WTC11 (cell line): ENCODE measurements around the gene RBFOX2. TPM values are rescaled to one million over a fixed set of nuclear protein-coding genes. Genes with fewer than 3 reads are reported as not detected.

Source experiments
- ATAC-seq: fragments of 200-7000 bp; cut with Tn5 transposase; 2 replicates; pipeline ENCODE4 v1.10.0; 2021; ENCODE audit warnings: mild to moderate bottlenecking, moderate library complexity
- CTCF ChIA-PET: fragments of 300-600 bp; sonication (Branson Sonifier 250); formaldehyde crosslinking; loops from one replicate; lab custom pipeline; 2021; ENCODE audit warnings: antibody characterized with exemption; lab: Charles Lee
- POLR2A ChIA-PET: fragments of 350-600 bp; sonication (Branson Sonifier 250); formaldehyde crosslinking; loops from one replicate; lab custom pipeline; 2021; ENCODE audit warnings: antibody characterized with exemption; lab: Charles Lee
- DNase-seq: peaks from one replicate; pipeline ENCODE4 v3.0.0; 2021; ENCODE audit warnings: low spot score
- H3K27ac Mint-ChIP-seq: 2 replicates; pipeline ENCODE4 v1.8.0; 2021; ENCODE audit warnings: mixed read lengths
- H3K27me3 Mint-ChIP-seq: 2 replicates; pipeline ENCODE4 v1.8.0; 2021; ENCODE audit warnings: low read depth, mild to moderate bottlenecking, moderate library complexity, mixed read lengths
- H3K36me3 Mint-ChIP-seq: 2 replicates; pipeline ENCODE4 v1.8.0; 2021; ENCODE audit warnings: mixed read lengths
- H3K4me1 Mint-ChIP-seq: 2 replicates; pipeline ENCODE4 v1.8.0; 2022; ENCODE audit warnings: mixed read lengths
- H3K4me3 Mint-ChIP-seq: 2 replicates; pipeline ENCODE4 v1.8.0; 2021; ENCODE audit warnings: mild to moderate bottlenecking, moderate library complexity, mixed read lengths
- H3K9me3 Mint-ChIP-seq: 2 replicates; pipeline ENCODE4 v1.8.0; 2021; ENCODE audit warnings: mixed read lengths
- CREB1 ChIP-seq: sonication (generic); formaldehyde crosslinking; IDR thresholded peaks from 2 replicates; pipeline ENCODE4 v1.8.0; 2023; ENCODE audit warnings: mild to moderate bottlenecking, missing genetic modification reagents
- NFATC4 ChIP-seq: fragments of 250-450 bp; sonication (Bioruptor Pico); IDR thresholded peaks from 2 replicates; pipeline ENCODE4 v1.9.0; 2021; ENCODE audit warnings: mild to moderate bottlenecking
- NFYB ChIP-seq: sonication (generic); formaldehyde crosslinking; conservative IDR thresholded peaks from 2 replicates; pipeline ENCODE4 v1.8.0; 2022; ENCODE audit warnings: low read depth, missing genetic modification reagents
- NR2C2 ChIP-seq: sonication (generic); formaldehyde crosslinking; IDR thresholded peaks from 2 replicates; pipeline ENCODE4 v1.8.0; 2022; ENCODE audit warnings: mild to moderate bottlenecking, missing genetic modification reagents
- RELA ChIP-seq: sonication (generic); formaldehyde crosslinking; IDR thresholded peaks from 2 replicates; pipeline ENCODE4 v1.8.1; 2022; ENCODE audit warnings: missing genetic modification reagents, mild to moderate bottlenecking, borderline replicate concordance
- TEAD1 ChIP-seq: sonication (generic); formaldehyde crosslinking; IDR thresholded peaks from 2 replicates; pipeline ENCODE4 v1.8.0; 2022; ENCODE audit warnings: mild to moderate bottlenecking, missing genetic modification reagents
- ZBTB21 ChIP-seq: sonication (generic); formaldehyde crosslinking; IDR thresholded peaks from 2 replicates; pipeline ENCODE4 v1.8.1; 2023; ENCODE audit warnings: mild to moderate bottlenecking, missing genetic modification reagents, borderline replicate concordance
- total RNA-seq: library from RNA; stranded (reverse); gene quantifications from 3 replicates; pipeline ENCODE4 v1.2.3, GENCODE V29; 2021
- TF ChIP-seq, protein P1 (sequence below): sonication (generic); formaldehyde crosslinking; IDR thresholded peaks from 2 replicates; pipeline ENCODE4 v1.8.1; 2023; ENCODE audit warnings: mild to moderate bottlenecking, missing genetic modification reagents, moderate library complexity
- TF ChIP-seq, protein P2 (sequence below): sonication (generic); formaldehyde crosslinking; IDR thresholded peaks from 2 replicates; pipeline ENCODE4 v1.8.0; 2022; ENCODE audit warnings: mild to moderate bottlenecking, missing genetic modification reagents
- TF ChIP-seq, protein P3 (sequence below): sonication (generic); formaldehyde crosslinking; IDR thresholded peaks from 2 replicates; pipeline ENCODE4 v1.8.1; 2022; ENCODE audit warnings: mild to moderate bottlenecking, missing genetic modification reagents, moderate library complexity, borderline replicate concordance
- TF ChIP-seq, protein P4 (sequence below): sonication (generic); formaldehyde crosslinking; IDR thresholded peaks from 2 replicates; pipeline ENCODE4 v1.8.0; 2022; ENCODE audit warnings: mild to moderate bottlenecking, missing genetic modification reagents
- TF ChIP-seq, protein P5 (sequence below): fragments of 250-450 bp; sonication (Bioruptor Pico); IDR thresholded peaks from 2 replicates; pipeline ENCODE4 v1.9.0; 2021; ENCODE audit warnings: mild to moderate bottlenecking
- TF ChIP-seq, protein P6 (sequence below): sonication (generic); formaldehyde crosslinking; IDR thresholded peaks from 2 replicates; pipeline ENCODE4 v1.8.1; 2022; ENCODE audit warnings: low read depth, mild to moderate bottlenecking, moderate library complexity, missing genetic modification reagents, borderline replicate concordance
- TF ChIP-seq, protein P7 (sequence below): sonication (generic); formaldehyde crosslinking; IDR thresholded peaks from 2 replicates; pipeline ENCODE4 v1.8.0; 2022; ENCODE audit warnings: missing genetic modification reagents
- TF ChIP-seq, protein P8 (sequence below): sonication (generic); formaldehyde crosslinking; IDR thresholded peaks from 2 replicates; pipeline ENCODE4 v1.8.0; 2023; ENCODE audit warnings: missing genetic modification reagents
- TF ChIP-seq, protein P9 (sequence below): fragments of 250-450 bp; sonication (Bioruptor Pico); IDR thresholded peaks from 2 replicates; pipeline ENCODE4 v1.9.0; 2021; ENCODE audit warnings: mild to moderate bottlenecking, borderline replicate concordance

Gene RBFOX2
- total RNA-seq, 1 experiment from 2014 or later: 107 TPM

DNA sequence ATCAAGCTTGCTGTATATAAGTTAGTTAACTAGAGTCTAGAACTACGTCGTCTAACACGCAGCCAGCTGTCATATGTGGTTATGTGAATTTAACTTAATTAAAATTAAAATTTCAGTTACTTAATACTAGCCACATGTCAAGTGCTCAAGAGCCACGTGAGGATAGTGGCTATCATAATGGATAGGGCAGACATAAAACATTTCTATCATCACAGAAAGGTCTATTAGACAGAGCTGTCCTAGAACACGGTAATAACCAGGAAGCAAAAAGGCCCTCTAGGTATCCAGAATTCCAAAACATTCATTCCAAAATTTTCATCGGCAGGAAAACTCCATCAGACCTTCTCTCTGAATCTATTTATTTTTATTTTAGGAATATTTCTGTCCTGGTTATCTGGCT is 123.9 kb downstream of the RBFOX2 start:
- Mint-ChIP-seq H3K27ac (no peak overlapping the region), H3K4me1 (peaks cover 27% of the 10 kb centered on the region), H3K4me3 (no peak overlapping the region), H3K9me3 (no peaks in the 10 kb centered on the region), H3K36me3 (no peaks in the 10 kb centered on the region), H3K27me3 (no peaks in the 10 kb centered on the region)
- ChIA-PET CTCF (interaction anchor here (1.1 kb wide), 1 partner anchor 161 kb away, joined by 5 read pairs; no protein-coding TSS in a partner anchor), POLR2A (no interaction called here)
- TF ChIP-seq, protein P1, sequence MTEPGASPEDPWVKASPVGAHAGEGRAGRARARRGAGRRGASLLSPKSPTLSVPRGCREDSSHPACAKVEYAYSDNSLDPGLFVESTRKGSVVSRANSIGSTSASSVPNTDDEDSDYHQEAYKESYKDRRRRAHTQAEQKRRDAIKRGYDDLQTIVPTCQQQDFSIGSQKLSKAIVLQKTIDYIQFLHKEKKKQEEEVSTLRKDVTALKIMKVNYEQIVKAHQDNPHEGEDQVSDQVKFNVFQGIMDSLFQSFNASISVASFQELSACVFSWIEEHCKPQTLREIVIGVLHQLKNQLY: no peak
- TF ChIP-seq NR2C2 (CRISPR knock-in tag) (no peak), NFYB (CRISPR knock-in tag) (no peak), ZBTB21 (CRISPR knock-in tag) (no peak), NFATC4 (CRISPR knock-in tag) (no peak), RELA (CRISPR knock-in tag) (no peak), TEAD1 (CRISPR knock-in tag) (no peak), CREB1 (CRISPR knock-in tag) (no peak)
- TF ChIP-seq, protein P2, sequence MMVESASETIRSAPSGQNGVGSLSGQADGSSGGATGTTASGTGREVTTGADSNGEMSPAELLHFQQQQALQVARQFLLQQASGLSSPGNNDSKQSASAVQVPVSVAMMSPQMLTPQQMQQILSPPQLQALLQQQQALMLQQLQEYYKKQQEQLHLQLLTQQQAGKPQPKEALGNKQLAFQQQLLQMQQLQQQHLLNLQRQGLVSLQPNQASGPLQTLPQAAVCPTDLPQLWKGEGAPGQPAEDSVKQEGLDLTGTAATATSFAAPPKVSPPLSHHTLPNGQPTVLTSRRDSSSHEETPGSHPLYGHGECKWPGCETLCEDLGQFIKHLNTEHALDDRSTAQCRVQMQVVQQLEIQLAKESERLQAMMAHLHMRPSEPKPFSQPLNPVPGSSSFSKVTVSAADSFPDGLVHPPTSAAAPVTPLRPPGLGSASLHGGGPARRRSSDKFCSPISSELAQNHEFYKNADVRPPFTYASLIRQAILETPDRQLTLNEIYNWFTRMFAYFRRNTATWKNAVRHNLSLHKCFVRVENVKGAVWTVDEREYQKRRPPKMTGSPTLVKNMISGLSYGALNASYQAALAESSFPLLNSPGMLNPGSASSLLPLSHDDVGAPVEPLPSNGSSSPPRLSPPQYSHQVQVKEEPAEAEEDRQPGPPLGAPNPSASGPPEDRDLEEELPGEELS (CRISPR knock-in tag): no peak
- TF ChIP-seq, protein P3, sequence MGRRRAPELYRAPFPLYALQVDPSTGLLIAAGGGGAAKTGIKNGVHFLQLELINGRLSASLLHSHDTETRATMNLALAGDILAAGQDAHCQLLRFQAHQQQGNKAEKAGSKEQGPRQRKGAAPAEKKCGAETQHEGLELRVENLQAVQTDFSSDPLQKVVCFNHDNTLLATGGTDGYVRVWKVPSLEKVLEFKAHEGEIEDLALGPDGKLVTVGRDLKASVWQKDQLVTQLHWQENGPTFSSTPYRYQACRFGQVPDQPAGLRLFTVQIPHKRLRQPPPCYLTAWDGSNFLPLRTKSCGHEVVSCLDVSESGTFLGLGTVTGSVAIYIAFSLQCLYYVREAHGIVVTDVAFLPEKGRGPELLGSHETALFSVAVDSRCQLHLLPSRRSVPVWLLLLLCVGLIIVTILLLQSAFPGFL (CRISPR knock-in tag): no peak
- TF ChIP-seq, protein P4, sequence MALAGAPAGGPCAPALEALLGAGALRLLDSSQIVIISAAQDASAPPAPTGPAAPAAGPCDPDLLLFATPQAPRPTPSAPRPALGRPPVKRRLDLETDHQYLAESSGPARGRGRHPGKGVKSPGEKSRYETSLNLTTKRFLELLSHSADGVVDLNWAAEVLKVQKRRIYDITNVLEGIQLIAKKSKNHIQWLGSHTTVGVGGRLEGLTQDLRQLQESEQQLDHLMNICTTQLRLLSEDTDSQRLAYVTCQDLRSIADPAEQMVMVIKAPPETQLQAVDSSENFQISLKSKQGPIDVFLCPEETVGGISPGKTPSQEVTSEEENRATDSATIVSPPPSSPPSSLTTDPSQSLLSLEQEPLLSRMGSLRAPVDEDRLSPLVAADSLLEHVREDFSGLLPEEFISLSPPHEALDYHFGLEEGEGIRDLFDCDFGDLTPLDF (CRISPR knock-in tag): no peak
- TF ChIP-seq, protein P5, sequence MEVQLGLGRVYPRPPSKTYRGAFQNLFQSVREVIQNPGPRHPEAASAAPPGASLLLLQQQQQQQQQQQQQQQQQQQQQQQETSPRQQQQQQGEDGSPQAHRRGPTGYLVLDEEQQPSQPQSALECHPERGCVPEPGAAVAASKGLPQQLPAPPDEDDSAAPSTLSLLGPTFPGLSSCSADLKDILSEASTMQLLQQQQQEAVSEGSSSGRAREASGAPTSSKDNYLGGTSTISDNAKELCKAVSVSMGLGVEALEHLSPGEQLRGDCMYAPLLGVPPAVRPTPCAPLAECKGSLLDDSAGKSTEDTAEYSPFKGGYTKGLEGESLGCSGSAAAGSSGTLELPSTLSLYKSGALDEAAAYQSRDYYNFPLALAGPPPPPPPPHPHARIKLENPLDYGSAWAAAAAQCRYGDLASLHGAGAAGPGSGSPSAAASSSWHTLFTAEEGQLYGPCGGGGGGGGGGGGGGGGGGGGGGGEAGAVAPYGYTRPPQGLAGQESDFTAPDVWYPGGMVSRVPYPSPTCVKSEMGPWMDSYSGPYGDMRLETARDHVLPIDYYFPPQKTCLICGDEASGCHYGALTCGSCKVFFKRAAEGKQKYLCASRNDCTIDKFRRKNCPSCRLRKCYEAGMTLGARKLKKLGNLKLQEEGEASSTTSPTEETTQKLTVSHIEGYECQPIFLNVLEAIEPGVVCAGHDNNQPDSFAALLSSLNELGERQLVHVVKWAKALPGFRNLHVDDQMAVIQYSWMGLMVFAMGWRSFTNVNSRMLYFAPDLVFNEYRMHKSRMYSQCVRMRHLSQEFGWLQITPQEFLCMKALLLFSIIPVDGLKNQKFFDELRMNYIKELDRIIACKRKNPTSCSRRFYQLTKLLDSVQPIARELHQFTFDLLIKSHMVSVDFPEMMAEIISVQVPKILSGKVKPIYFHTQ (CRISPR knock-in tag): no peak
- TF ChIP-seq, protein P6, sequence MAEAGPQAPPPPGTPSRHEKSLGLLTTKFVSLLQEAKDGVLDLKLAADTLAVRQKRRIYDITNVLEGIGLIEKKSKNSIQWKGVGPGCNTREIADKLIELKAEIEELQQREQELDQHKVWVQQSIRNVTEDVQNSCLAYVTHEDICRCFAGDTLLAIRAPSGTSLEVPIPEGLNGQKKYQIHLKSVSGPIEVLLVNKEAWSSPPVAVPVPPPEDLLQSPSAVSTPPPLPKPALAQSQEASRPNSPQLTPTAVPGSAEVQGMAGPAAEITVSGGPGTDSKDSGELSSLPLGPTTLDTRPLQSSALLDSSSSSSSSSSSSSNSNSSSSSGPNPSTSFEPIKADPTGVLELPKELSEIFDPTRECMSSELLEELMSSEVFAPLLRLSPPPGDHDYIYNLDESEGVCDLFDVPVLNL (CRISPR knock-in tag): no peak
- TF ChIP-seq, protein P7, sequence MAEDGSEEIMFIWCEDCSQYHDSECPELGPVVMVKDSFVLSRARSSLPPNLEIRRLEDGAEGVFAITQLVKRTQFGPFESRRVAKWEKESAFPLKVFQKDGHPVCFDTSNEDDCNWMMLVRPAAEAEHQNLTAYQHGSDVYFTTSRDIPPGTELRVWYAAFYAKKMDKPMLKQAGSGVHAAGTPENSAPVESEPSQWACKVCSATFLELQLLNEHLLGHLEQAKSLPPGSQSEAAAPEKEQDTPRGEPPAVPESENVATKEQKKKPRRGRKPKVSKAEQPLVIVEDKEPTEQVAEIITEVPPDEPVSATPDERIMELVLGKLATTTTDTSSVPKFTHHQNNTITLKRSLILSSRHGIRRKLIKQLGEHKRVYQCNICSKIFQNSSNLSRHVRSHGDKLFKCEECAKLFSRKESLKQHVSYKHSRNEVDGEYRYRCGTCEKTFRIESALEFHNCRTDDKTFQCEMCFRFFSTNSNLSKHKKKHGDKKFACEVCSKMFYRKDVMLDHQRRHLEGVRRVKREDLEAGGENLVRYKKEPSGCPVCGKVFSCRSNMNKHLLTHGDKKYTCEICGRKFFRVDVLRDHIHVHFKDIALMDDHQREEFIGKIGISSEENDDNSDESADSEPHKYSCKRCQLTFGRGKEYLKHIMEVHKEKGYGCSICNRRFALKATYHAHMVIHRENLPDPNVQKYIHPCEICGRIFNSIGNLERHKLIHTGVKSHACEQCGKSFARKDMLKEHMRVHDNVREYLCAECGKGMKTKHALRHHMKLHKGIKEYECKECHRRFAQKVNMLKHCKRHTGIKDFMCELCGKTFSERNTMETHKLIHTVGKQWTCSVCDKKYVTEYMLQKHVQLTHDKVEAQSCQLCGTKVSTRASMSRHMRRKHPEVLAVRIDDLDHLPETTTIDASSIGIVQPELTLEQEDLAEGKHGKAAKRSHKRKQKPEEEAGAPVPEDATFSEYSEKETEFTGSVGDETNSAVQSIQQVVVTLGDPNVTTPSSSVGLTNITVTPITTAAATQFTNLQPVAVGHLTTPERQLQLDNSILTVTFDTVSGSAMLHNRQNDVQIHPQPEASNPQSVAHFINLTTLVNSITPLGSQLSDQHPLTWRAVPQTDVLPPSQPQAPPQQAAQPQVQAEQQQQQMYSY (CRISPR knock-in tag): no peak
- TF ChIP-seq, protein P8, sequence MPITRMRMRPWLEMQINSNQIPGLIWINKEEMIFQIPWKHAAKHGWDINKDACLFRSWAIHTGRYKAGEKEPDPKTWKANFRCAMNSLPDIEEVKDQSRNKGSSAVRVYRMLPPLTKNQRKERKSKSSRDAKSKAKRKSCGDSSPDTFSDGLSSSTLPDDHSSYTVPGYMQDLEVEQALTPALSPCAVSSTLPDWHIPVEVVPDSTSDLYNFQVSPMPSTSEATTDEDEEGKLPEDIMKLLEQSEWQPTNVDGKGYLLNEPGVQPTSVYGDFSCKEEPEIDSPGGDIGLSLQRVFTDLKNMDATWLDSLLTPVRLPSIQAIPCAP (CRISPR knock-in tag): no peak
- TF ChIP-seq, protein P9, sequence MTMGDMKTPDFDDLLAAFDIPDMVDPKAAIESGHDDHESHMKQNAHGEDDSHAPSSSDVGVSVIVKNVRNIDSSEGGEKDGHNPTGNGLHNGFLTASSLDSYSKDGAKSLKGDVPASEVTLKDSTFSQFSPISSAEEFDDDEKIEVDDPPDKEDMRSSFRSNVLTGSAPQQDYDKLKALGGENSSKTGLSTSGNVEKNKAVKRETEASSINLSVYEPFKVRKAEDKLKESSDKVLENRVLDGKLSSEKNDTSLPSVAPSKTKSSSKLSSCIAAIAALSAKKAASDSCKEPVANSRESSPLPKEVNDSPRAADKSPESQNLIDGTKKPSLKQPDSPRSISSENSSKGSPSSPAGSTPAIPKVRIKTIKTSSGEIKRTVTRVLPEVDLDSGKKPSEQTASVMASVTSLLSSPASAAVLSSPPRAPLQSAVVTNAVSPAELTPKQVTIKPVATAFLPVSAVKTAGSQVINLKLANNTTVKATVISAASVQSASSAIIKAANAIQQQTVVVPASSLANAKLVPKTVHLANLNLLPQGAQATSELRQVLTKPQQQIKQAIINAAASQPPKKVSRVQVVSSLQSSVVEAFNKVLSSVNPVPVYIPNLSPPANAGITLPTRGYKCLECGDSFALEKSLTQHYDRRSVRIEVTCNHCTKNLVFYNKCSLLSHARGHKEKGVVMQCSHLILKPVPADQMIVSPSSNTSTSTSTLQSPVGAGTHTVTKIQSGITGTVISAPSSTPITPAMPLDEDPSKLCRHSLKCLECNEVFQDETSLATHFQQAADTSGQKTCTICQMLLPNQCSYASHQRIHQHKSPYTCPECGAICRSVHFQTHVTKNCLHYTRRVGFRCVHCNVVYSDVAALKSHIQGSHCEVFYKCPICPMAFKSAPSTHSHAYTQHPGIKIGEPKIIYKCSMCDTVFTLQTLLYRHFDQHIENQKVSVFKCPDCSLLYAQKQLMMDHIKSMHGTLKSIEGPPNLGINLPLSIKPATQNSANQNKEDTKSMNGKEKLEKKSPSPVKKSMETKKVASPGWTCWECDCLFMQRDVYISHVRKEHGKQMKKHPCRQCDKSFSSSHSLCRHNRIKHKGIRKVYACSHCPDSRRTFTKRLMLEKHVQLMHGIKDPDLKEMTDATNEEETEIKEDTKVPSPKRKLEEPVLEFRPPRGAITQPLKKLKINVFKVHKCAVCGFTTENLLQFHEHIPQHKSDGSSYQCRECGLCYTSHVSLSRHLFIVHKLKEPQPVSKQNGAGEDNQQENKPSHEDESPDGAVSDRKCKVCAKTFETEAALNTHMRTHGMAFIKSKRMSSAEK (CRISPR knock-in tag): no peak
- no peak for ATAC-seq
- no peak for DNase-seq
